ENCODE measurements around the gene CORO6.
A peak's percentile ranks its signal among the peaks of the same experiment; 100 is the strongest.

The CORO6 gene

DNA sequence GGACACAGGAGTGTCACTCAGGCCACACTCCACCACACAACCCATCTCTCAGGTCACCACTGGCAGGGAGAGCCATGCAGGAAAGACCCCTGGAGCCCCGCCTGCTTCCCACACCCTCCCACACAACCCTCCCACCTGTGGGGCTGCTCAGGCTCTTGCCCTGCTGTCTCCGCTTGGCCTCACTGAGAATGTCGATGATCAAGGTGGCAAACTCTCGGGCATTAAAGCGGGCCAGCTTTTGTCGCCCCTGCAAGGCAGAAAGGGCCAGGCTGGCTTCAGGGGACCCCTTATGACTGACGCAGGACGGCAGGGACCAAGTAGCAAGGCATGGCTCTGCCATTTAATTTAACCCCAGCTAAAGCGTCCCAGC, 45.7 kb downstream of the CORO6 start:
- DNase-seq (ENCODE audit: low spot score): no peak

DNA sequence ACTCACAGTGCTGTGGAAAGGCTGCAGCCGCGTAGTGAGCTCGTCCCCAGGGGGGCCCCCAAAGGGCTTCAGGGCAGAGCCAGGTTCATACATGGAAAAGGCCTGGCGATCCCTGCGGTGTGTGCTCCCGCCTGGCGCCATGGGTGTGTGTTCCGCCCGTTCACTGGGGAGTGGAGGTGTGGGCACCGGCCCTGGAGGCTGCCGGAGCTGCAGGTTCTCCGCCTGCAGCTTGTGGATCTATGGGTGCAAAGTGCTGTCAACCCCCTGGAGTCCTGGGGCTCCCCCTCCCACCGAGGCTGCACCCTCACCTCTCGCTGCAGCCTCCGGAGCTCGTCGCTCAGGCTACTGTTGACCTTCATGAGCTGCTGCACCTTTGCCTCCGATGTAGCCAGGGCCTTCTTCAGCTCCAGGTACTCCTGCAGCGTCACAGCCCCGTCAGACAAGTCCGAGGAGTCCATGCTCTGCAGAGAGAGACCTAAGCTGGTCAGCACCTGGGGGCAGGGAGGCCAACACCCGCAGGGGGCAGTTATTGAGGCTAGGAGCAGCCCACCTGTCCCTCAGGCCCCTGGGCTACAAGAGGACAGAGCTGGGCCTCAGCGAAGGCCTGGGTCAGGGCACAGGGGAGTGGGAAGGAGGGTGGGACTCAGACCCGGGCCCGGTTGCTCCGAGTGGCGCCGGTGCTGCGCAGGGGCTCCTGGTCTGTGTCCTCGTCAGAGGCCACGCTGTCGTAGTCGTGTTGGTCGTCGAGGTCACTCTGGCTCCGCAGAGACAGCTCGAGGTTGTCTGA, 46.3 kb downstream of the CORO6 start:
- no peak for DNase-seq (ENCODE audit: low spot score)

DNA sequence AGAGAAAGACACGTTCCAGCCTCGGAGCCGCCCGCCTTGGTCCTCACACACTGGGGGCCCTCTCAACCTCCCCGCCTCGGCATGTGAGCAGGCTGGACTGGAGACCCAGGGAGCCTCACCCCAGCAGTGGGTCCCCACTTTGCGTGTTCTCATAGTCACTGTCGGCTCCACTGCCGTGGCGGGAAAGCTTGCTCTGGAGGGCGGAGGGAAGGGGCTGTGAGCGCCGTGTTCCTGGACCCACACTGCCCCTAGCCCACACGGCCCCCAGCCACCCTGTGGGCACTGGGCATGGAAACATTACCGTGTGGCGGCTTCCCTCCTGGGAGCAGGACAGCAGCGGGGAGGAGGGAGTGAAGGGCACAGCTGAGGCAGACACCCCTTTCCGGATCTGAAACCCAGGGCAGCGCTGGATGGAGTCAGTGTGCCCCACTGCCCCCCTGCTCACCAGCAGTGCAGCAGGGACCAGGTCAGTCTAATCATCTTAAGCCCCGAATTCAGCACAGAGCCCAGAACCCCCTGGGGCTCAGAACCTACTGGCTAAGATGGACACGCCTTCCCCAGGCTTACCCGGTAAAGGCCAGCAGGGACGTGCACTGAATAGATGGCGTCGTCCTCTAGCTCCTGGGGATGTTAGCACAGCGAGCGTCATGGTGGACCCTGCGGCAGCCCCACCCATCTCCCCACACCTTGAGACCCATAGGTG, 47.0 kb downstream of the CORO6 start:
- no peak for DNase-seq (ENCODE audit: low spot score)

GRCh38 chr17:29574732-29575510, 47.8 kb downstream of the CORO6 start:
- no peak for DNase-seq (ENCODE audit: low spot score)

DNA sequence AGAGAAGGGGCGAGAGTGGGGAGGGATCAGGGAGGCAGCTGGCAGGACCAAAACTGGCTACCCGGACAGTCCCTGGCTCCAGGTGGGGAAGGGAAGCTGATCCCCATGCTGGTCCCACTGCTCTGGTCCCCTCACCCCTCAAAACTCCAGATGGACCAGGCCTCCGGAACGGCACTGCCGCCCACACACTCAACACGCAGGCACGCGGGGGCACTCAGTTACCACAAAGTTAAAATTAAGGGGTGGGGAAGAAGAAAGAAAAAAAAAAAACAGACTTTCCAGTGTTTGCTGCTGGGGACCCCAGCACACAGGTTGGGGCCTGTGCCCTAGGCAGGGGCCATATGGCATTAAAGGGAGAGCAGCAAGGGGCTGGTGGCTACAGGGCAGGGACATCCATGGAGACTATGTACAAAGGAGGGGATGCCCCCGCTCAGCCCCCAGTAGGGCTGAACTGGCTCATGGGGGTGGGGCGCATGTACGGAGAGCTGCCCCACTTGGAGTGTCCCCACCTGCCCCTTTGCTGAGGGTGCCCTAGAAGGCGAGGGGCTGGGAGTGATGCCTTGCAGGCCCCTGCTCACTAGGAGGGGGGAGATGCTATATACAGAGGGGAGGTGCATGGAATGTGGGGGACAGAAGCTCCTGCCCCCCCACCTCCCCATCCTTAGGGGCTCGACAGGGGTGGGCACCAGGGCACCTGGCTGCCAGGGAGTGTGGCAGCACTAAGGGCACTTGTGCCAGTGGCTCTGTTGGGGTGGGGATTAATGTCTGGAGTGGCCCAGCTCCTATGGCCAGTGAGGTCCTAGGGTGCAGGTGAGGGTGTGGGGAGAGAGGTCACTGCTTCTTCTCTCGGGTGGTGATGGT, 48.6 kb downstream of the CORO6 start:
- DNase-seq (ENCODE audit: low spot score): no peak

- no peak for DNase-seq (ENCODE audit: low spot score)
Measured at GRCh38 chr17:29573558-29573869, 49.2 kb downstream of the CORO6 start.

DNA sequence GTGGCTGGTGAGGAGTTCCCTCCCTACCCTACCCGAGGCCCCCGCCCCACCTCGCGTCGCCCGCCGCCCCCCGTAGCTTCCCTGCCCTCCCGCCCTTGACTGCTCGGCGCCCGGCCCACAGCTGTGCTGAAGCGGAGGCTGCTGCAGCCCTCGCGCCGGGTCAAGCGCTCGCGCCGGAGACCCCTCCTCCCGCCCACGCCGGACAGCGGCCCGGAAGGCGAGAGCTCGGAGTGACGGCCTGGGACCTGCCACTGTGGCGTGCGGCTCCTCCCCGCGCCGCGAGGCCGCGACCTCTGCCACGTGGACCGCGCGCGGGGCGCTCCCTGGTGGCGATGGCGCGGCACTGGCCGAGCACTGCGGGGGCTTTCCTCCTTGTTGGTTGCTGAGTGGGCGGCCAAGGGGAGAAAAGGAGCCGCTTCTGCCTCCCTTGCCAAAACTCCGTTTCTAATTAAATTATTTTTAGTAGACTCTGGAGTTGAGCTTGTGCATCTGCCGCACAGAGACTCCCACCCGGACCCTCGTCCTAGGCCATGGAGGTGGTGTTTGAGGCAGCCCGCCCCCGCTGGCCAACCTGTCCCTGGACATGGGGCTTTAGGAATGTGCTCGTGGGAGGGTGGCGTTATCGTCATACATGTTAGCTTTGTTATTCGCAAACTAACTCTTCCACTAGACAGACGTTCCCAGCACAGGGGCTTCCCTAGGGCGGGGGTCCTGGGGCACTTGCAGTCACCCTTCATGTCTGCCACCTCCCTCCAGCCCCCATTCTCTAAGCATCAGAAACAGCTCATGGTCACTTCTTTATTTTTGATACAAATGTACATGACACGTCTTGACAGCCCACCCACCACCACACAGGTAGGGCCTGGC, 49.8 kb downstream of the CORO6 start:
- DNase-seq (ENCODE audit: low spot score): no peak

DNA sequence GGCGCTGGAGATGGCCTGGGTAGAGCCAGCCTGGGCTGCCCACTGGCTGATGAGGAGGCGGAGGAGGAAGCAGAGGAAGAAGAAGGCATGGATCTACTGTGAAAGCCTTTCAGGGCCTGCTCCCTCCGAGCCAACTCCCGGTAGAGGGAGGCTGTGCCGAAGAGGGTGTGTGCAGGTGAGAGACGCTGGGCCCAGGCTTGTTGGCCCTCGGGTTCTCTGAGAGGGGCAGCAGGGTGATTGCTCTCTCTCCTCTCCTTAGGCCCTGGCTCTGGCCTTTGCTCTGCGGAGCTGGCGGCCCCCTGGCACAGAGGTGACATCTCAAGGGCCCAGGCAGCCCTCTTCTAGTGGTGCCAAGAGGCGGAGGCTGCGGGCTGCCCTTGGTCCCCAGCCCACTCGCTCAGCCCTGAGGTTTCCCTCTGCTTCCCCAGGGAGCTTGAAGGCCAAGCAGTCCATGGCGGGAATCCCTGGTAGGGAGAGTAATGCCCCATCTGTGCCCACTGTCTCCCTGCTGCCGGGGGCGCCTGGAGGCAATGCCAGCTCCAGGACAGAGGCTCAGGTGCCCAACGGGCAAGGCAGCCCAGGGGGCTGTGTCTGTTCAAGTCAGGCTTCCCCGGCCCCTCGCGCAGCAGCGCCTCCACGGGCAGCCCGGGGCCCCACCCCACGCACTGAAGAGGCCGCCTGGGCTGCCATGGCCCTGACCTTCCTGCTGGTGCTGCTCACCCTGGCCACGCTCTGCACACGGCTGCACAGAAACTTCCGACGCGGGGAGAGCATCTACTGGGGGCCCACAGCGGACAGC, 50.6 kb downstream of the CORO6 start:
- no peak for DNase-seq (ENCODE audit: low spot score)

DNA sequence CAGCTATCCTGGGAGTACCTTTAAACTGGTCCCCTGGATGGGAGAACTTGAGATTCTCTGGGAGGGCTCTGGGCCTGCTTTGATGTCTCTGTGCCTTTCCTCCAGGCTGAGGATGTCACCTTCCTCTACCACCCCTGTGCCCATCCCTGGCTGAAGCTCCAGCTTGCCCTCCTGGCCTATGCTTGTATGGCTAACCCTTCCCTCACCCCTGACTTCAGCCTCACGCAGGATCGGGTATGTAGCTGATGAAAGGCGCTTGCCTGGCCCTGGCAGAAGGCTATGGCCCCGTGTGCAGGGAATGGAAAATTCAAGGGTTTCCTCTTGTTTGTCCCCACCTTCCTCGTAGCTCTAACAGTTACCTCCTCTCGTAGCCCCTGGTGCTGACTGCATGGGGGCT, 51.2 kb downstream of the CORO6 start:
- DNase-seq (ENCODE audit: low spot score): no peak

DNA sequence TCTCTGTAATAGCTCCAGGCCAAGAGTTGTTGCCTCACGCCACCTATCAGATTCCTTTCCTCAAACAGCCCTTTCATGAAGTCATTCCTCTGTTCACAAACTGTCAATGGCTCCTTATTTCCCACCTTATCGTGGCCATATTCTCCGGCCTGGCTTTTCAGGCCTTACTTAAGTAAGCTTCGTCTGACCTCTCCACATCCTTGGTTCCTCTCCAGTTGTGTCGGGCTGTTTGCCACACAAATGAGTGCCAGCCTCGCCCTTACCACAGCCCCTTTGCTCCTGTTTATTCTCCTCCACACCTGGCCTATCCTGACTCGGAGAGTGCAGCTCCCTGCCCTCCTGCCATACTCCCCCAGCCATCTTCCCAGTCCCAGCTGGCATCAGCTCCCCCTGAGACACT, 52.2 kb downstream of the CORO6 start:
- DNase-seq (ENCODE audit: low spot score): no peak

DNA sequence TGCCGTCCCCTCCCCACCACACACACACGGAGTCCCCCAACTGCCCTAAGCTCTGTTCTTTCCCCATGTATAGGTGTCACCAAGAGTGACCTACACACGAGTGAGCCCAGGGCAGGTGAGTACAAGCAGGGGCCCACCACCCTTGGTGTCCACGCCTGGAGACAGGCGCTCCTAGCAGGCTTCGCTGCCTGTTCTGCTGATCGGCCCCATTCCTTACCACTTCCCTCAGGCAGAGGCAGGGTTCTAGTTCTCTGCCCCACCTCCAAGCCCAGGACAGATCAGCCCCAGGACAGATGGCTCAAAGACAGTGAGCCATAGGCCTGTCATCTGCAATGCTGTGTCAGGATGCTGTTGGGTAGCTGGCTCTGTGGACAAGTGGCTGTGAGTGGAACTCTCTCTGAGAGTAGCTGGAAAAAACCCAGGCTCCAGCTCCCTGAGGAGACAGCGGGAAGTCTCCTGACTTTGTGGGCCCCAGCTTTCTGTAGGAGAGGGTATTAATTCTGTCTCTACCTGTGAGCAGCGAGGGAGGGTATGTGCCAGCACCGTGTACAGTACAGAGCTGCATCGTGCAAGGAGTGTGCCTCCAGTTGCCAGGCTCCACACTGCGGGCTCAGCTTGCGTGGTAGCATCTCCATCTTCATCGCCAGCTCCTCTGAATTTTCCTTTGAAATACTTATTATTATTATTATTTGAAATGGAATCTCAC, 53.3 kb downstream of the CORO6 start:
- no peak for DNase-seq (ENCODE audit: low spot score)

GRCh38 chr17:29568331-29569244, 54.1 kb downstream of the CORO6 start, which contains the start of gene TP53I13:
TP53I13 (plus strand) TSS chr17:29568701; CDS start chr17:29568759, 58 bp downstream.
- peak; percentile 91 for DNase-seq (ENCODE audit: low spot score)

- peak; percentile 85 for DNase-seq (ENCODE audit: low spot score)
Measured at GRCh38 chr17:29567554-29568330, 55.0 kb downstream of the CORO6 start.

- no peak for DNase-seq (ENCODE audit: low spot score)
Measured at GRCh38 chr17:29567304-29567553, 55.5 kb downstream of the CORO6 start.

GRCh38 chr17:29566473-29567303, 56.0 kb downstream of the CORO6 start, which contains the start of gene ABHD15:
ABHD15 (minus strand) TSS chr17:29567037; CDS start chr17:29566966, 71 bp downstream.
- DNase-seq (ENCODE audit: low spot score): peak; percentile 66

GRCh38 chr17:29565643-29566472, 56.9 kb downstream of the CORO6 start:
- DNase-seq (ENCODE audit: low spot score): peak; percentile 62

Data from activated CD4-positive, alpha-beta T cell treated with anti-CD3 and anti-CD28 coated beads, Interleukin-2, Interleukin-4, amounts not matched to agents 100 ng/mL and 50 ng/mL, durations not matched to agents 16 hours and 8 hours (primary cell).